Trophoblast cell (in vitro differentiated cells and primary cell): ENCODE data around the gene MEIG1.

Experiments used
- DNase-seq, 2 donors: peaks; one replicate each; pipeline ENCODE4 v3.0.0-alpha.2; 2016
- H2AFZ ChIP-seq: 2 replicates; pipeline ENCODE4 v1.6.1; 2013; ENCODE audit warnings: low read length, moderate library complexity, mild to moderate bottlenecking; ENCODE audit not compliant: insufficient read depth, poor library complexity
- H2AK5ac ChIP-seq: 2 replicates; pipeline ENCODE4 v1.6.1; 2013; ENCODE audit warnings: mild to moderate bottlenecking, low read length
- H2BK120ac ChIP-seq: 2 replicates; pipeline ENCODE4 v1.6.1; 2013; ENCODE audit warnings: low read length, mild to moderate bottlenecking, moderate library complexity; ENCODE audit not compliant: insufficient read depth, poor library complexity
- H2BK12ac ChIP-seq: 2 replicates; pipeline ENCODE4 v1.6.1; 2013; ENCODE audit warnings: mild to moderate bottlenecking, low read length, moderate library complexity
- H2BK5ac ChIP-seq: 2 replicates; pipeline ENCODE4 v1.6.1; 2013; ENCODE audit warnings: low read length, low read depth, moderate library complexity, mild to moderate bottlenecking; ENCODE audit not compliant: poor library complexity
- H3K14ac ChIP-seq: 2 replicates; pipeline ENCODE4 v1.6.1; 2013; ENCODE audit warnings: mild to moderate bottlenecking, low read length
- H3K18ac ChIP-seq: 2 replicates; pipeline ENCODE4 v1.6.1; 2013; ENCODE audit warnings: mild to moderate bottlenecking, low read length
- H3K23ac ChIP-seq: 2 replicates; pipeline ENCODE4 v1.6.1; 2013; ENCODE audit warnings: low read length
- H3K27ac ChIP-seq: 2 replicates; pipeline ENCODE4 v1.5.1; 2013; ENCODE audit warnings: low read depth, mild to moderate bottlenecking, inconsistent platforms, low read length, moderate library complexity
- H3K27me3 ChIP-seq: 2 replicates; pipeline ENCODE4 v1.6.1; 2013; ENCODE audit warnings: inconsistent platforms, mild to moderate bottlenecking, low read length, moderate library complexity; ENCODE audit not compliant: insufficient read depth
- H3K36me3 ChIP-seq, 2 experiments: 1 replicate in 1 of 2; 2 replicates in 1 of 2; pipeline ENCODE4 v1.6.1; 2013; ENCODE audit warnings: low read length in 2 of 2, mild to moderate bottlenecking in 2 of 2, moderate library complexity in 1 of 2; ENCODE audit not compliant: insufficient read depth in 2 of 2, control insufficient read depth in 1 of 2
- H3K4ac ChIP-seq: 2 replicates; pipeline ENCODE4 v1.6.1; 2013; ENCODE audit warnings: low read depth, mild to moderate bottlenecking, low read length, moderate library complexity
- H3K4me1 ChIP-seq, 2 experiments: 1 replicate in 1 of 2; 2 replicates in 1 of 2; pipeline ENCODE4 v1.6.1; 2013; ENCODE audit warnings: low read length in 2 of 2, mild to moderate bottlenecking in 2 of 2, moderate library complexity in 1 of 2; ENCODE audit not compliant: insufficient read depth in 2 of 2, control insufficient read depth in 1 of 2
- H3K4me2 ChIP-seq: 2 replicates; pipeline ENCODE4 v1.6.1; 2013; ENCODE audit warnings: inconsistent platforms, mild to moderate bottlenecking, low read length, moderate library complexity
- H3K4me3 ChIP-seq: 2 replicates; pipeline ENCODE4 v1.5.1; 2013; ENCODE audit warnings: mild to moderate bottlenecking, low read depth, low read length, inconsistent platforms
- H3K79me1 ChIP-seq: one replicate; pipeline ENCODE4 v1.6.1; 2013; ENCODE audit warnings: low read length
- H3K79me2 ChIP-seq: 2 replicates; pipeline ENCODE4 v1.6.1; 2013; ENCODE audit warnings: low read length, mild to moderate bottlenecking; ENCODE audit not compliant: control insufficient read depth, insufficient read depth, poor library complexity
- H3K9ac ChIP-seq: 2 replicates; pipeline ENCODE4 v1.6.1; 2013; ENCODE audit warnings: mild to moderate bottlenecking, low read length
- H3K9me3 ChIP-seq: 2 replicates; pipeline ENCODE4 v1.6.1; 2013; ENCODE audit warnings: low read depth, mild to moderate bottlenecking, control low read depth, inconsistent platforms, low read length; ENCODE audit not compliant: insufficient read depth
- H4K12ac ChIP-seq: 2 replicates; pipeline ENCODE4 v1.6.1; 2013; ENCODE audit warnings: low read depth, mild to moderate bottlenecking, low read length, moderate library complexity
- H4K8ac ChIP-seq: 2 replicates; pipeline ENCODE4 v1.6.1; 2013; ENCODE audit warnings: low read depth, mild to moderate bottlenecking, low read length, moderate library complexity
- H4K91ac ChIP-seq: one replicate; pipeline ENCODE4 v1.6.1; 2013; ENCODE audit warnings: low read depth, mild to moderate bottlenecking, low read length, moderate library complexity
- WGBS: extraction: QIAGEN DNeasy Blood & Tissue Kit; methylation state at CpG from one replicate; pipeline ENCODE4 v1.1.7; 2013; ENCODE audit warnings: missing lambda C conversion rate; ENCODE audit not compliant: insufficient read length, insufficient coverage; ENCODE audit errors: extremely low coverage; 5-methylcytosine and 5-hydroxymethylcytosine counted together

Gene MEIG1

GRCh38 chr10:14954001-14954770, 5.0 kb upstream of the MEIG1 start, which contains the start of gene DCLRE1C:
TSS of gene DCLRE1C (minus strand) at chr10:14954096. CDS start at chr10:14954010, 86 bp downstream.
- Histone ChIP-seq H2AK5ac (no peak within 1 kb of the TSS), H2BK12ac (no peak within 1 kb of the TSS), H3K27me3 (no peaks in the 10 kb centered on the region), H3K36me3 (peaks cover 0 to 1% of the 10 kb centered on the region in 2 experiments), H2BK120ac (peak within 1 kb of the TSS; percentile 46), H3K79me1 (peaks cover 7% of the 10 kb centered on the region), H4K8ac (peak within 1 kb of the TSS; percentile 95), H3K18ac (peak within 1 kb of the TSS; percentile 24), H3K4me2 (peak within 1 kb of the TSS; percentile 77), H3K9me3 (no peaks in the 10 kb centered on the region), H3K27ac (peak within 1 kb of the TSS; percentile 21), H4K12ac (peak within 1 kb of the TSS; percentile 73), H3K14ac (peak within 1 kb of the TSS; percentile 53), H3K79me2 (peaks cover 1% of the 10 kb centered on the region), H3K4me3 (peak within 1 kb of the TSS; percentile 78), H2BK5ac (peak within 1 kb of the TSS; percentile 15), H2AFZ (peak within 1 kb of the TSS; percentile 75), H4K91ac (peak within 1 kb of the TSS; percentile 41), H3K4me1 (peaks cover 3% of the 10 kb centered on the region in 2 experiments), H3K9ac (peak within 1 kb of the TSS; percentile 77), H3K4ac (peak within 1 kb of the TSS; percentile 18), H3K23ac (no peak within 1 kb of the TSS)
- no CpG with 5 or more reads among the region's 45 CpGs for WGBS
- DNase-seq, result peak; percentile 73 to 89

GRCh38 chr10:14954934-14955333, 4.3 kb upstream of the MEIG1 start:
- H3K9ac ChIP-seq, result no peak overlapping the region
- H3K4ac ChIP-seq, result no peak overlapping the region
- peaks cover 3% of the 10 kb centered on the region in 2 experiments for H3K4me1 ChIP-seq
- no peak overlapping the region for H3K4me2 ChIP-seq
- H3K4me3 ChIP-seq, result no peak overlapping the region
- no peak overlapping the region for H2BK120ac ChIP-seq
- no peaks in the 10 kb centered on the region for H3K27me3 ChIP-seq
- no peak overlapping the region for H2BK5ac ChIP-seq
- DNase-seq, result no peak
- H2BK12ac ChIP-seq, result peak overlapping the region; percentile 45
- peak overlapping the region; percentile 72 for H2AK5ac ChIP-seq
- H3K27ac ChIP-seq, result no peak overlapping the region
- peaks cover 0 to 1% of the 10 kb centered on the region in 2 experiments for H3K36me3 ChIP-seq
- WGBS, result no CpG with 5 or more reads among the region's 19 CpGs
- H4K8ac ChIP-seq, result peak overlapping the region; percentile 11
- no peak overlapping the region for H2AFZ ChIP-seq
- no peak overlapping the region for H3K14ac ChIP-seq
- no peak overlapping the region for H3K18ac ChIP-seq
- H4K91ac ChIP-seq, result no peak overlapping the region
- no peak overlapping the region for H3K23ac ChIP-seq
- no peaks in the 10 kb centered on the region for H3K9me3 ChIP-seq
- H3K79me2 ChIP-seq, result peaks cover 6% of the 10 kb centered on the region
- H4K12ac ChIP-seq, result no peak overlapping the region
- H3K79me1 ChIP-seq, result peaks cover 13% of the 10 kb centered on the region

GRCh38 chr10:14958872-14959220, 342 bp upstream of the MEIG1 start:
- Histone ChIP-seq H3K14ac (no peak overlapping the region), H3K27ac (no peak overlapping the region), H2AK5ac (no peak overlapping the region), H2BK120ac (no peak overlapping the region), H3K9me3 (no peaks in the 10 kb centered on the region), H2AFZ (peak overlapping the region; percentile 43), H3K27me3 (no peaks in the 10 kb centered on the region), H4K91ac (peak overlapping the region; percentile 8), H3K18ac (no peak overlapping the region), H4K12ac (peak overlapping the region; percentile 44), H3K23ac (no peak overlapping the region), H2BK5ac (no peak overlapping the region), H3K4me3 (peak overlapping the region; percentile 85), H3K79me1 (peaks cover 13% of the 10 kb centered on the region), H3K4ac (no peak overlapping the region), H3K36me3 (no peaks in the 10 kb centered on the region), H3K79me2 (peaks cover 5% of the 10 kb centered on the region), H4K8ac (peak overlapping the region; percentile 77), H2BK12ac (no peak overlapping the region), H3K4me1 (no peaks in the 10 kb centered on the region), H3K9ac (peak overlapping the region; percentile 50), H3K4me2 (peak overlapping the region; percentile 80)
- WGBS, result no CpG with 5 or more reads among the region's 12 CpGs
- DNase-seq, result no peak

GRCh38 chr10:14967897-14968296, 8.7 kb downstream of the MEIG1 start:
- H4K12ac ChIP-seq, result no peak overlapping the region
- H2AK5ac ChIP-seq, result no peak overlapping the region
- no peak overlapping the region for H3K27ac ChIP-seq
- H3K27me3 ChIP-seq, result no peaks in the 10 kb centered on the region
- no peak overlapping the region for H2BK120ac ChIP-seq
- H3K4me3 ChIP-seq, result no peak overlapping the region
- H3K9ac ChIP-seq, result no peak overlapping the region
- no CpG with 5 or more reads among the region's 2 CpGs for WGBS
- no peak for DNase-seq
- H3K4me1 ChIP-seq, result no peaks in the 10 kb centered on the region
- H3K79me2 ChIP-seq, result no peaks in the 10 kb centered on the region
- H3K4me2 ChIP-seq, result no peak overlapping the region
- no peaks in the 10 kb centered on the region for H3K9me3 ChIP-seq
- no peak overlapping the region for H4K91ac ChIP-seq
- no peak overlapping the region for H3K4ac ChIP-seq
- no peak overlapping the region for H2AFZ ChIP-seq
- no peaks in the 10 kb centered on the region for H3K36me3 ChIP-seq
- H2BK12ac ChIP-seq, result no peak overlapping the region
- H3K14ac ChIP-seq, result no peak overlapping the region
- H3K18ac ChIP-seq, result no peak overlapping the region
- no peak overlapping the region for H2BK5ac ChIP-seq
- H3K23ac ChIP-seq, result no peak overlapping the region
- no peaks in the 10 kb centered on the region for H3K79me1 ChIP-seq
- no peak overlapping the region for H4K8ac ChIP-seq
